ENCODE measurements around the gene VIL1.

Gene VIL1

GRCh38 chr2:218418717-218419458 lies at the start of gene VIL1:
TSS of gene VIL1 (plus strand) at chr2:218419123. CDS start at chr2:218423779, 4,656 bp downstream.
- no peak for DNase-seq

DNA sequence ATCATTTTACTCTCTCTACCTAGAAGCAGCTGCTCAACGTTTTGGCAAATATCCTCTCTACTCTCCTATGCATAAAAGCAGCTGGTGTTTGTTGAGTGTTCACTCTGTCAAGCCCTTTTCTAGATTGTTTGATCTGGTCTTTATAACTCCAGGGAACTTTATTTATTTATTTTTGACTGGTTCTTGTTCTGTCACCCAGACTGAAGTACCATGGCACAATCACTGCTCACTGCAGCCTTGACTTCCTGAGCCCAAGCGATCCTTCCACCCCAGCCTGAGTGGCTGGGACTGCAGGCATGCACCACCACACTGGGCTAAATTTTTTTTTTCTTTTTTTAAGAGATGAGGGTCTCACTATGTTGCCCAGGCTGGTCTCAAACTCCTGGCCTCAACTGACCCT lies 49.6 kb upstream of the VIL1 start:
- no peak for DNase-seq

DNA sequence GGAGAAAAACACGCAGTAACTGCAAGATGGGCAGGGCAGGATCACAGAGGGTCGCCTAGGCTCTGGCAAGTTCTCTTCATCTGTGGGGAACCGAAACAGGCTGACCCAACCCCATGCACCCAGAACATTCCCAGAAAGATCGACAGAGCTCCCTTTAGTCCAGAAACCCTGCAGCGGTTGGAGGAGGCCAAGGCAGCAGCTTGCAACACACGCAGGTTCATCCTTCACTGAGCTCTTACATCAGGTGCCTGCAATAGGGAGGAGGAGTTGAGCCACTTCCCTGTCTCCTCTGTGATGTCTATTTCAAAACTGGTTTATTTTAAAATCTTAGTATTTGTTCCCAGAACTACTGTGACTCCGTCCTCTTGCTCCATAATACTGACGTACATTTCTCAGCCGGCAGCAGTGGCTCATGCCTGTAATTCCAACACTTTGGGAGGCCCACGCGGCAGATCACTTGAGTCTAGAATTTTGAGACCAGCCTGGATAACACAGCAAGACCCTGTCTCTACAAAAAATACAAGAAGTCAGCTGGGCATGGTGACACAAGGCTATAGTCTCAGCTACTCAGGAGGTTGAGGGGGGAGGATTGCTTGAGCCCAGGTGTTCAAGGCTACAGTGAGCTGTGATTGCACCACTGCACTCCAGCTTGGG lies 48.4 kb upstream of the VIL1 start:
- DNase-seq = no peak

- no peak for DNase-seq
These were observed 47.0 kb upstream of the VIL1 start for GRCh38 chr2:218371983-218372350.

DNA sequence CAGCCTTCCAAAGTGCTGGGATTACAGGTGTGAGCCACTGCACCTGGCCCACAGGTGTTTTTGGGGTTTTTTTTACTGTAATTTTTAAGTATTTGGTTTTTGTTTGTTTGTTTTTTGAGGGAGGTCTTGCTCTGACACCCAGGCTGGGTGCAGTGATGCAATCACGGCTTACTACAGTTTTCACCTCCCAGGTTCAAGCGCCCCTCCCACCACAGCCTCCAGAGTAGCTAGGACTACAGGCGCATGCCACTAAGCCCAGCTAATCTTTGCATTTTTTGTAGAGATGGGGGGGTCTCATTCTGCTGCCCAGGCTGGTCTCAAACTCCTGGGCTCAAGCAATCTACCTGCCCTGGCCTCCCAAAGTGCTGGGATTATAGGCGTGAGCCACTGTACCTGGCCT lies 44.1 kb upstream of the VIL1 start:
- no peak for DNase-seq

GRCh38 chr2:218375212-218375611 lies 43.7 kb upstream of the VIL1 start:
- DNase-seq = no peak

DNA sequence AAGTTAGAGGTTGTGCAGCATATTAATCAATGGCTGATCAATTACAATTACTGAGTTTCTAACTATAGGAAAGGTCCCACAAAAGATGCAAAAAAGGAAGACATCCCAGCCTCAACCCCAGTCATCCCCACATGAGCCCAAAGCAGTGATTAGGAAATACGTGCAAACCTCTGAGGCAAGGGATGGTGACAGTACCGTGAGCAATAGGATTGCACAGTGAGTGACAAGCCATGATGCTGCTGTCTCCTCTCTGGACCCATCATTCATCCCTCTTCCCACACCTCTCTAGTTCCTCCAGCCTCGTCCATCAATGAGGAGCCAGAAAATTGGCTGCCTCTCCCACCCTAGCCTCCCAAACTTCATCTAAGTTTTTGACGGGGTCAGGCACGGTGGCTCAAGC lies 40.9 kb upstream of the VIL1 start:
- DNase-seq = no peak

GRCh38 chr2:218381916-218382366 lies 37.0 kb upstream of the VIL1 start, which contains the start of gene SLC11A1:
TSS of gene SLC11A1 (plus strand) at chr2:218382273. CDS start at chr2:218382369, 96 bp downstream.
- no peak for DNase-seq

- no peak for DNase-seq
These were observed 36.1 kb upstream of the VIL1 start for GRCh38 chr2:218382785-218383184.

- no peak for DNase-seq
These were observed 34.9 kb upstream of the VIL1 start for GRCh38 chr2:218383892-218384519.

GRCh38 chr2:218384975-218385374 lies 33.9 kb upstream of the VIL1 start:
- no peak for DNase-seq

- no peak for DNase-seq
These were observed 32.2 kb upstream of the VIL1 start for GRCh38 chr2:218386505-218387368.

GRCh38 chr2:218387369-218388194 lies 31.3 kb upstream of the VIL1 start:
- DNase-seq = no peak

DNA sequence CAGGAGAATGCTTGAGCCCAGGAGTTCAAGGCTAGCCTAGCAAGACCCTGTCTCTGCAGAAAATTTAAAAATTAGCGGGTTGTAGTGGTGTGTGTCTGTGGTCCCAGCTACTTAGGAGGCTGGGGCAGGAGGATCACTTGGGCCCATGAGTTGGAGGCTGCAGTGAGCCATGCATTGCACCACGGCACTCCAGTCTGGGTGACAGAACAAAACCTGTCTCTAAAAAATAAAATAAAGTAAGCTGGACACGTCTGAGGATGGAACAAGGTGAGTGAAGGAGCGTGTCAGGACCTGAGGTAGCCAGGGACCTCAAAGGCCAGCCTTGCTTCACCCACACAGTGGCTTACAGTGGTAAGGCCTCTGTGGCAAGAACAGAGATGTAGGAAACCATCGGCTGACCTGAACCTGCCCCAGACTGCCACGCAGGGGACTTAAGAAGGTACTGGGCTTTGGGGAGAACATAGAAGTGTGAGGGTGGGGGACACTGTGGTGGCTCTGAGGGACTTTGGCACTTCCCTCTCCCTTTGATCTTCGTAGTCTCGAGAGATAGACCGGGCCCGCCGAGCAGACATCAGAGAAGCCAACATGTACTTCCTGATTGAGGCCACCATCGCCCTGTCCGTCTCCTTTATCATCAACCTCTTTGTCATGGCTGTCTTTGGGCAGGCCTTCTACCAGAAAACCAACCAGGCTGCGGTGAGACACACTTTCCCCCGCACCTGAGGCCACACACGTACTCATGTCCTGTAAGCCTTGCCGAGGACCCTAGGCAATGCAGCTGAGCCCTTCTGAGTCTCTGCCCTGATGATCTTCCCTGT lies 29.4 kb upstream of the VIL1 start:
- no peak for DNase-seq

GRCh38 chr2:218391202-218391601 lies 27.7 kb upstream of the VIL1 start:
- no peak for DNase-seq

DNA sequence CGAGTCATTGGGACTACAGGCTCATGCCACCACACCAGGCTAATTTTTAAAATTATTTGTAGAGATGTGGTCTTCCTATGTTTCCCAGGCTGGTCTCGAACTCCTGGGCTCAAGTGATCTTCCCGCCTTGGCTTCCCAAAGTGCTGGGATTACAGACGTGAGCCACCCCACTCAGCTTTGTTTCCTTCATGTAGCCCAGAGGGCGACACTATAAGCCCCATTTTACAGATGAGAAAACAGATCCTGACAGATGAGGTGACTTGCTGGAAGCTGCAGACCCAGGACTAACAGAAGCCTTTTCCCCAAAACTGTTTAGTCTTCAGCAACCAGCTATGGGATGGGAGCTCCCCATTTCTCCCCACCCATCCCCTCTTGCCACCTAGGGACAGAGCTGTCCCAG lies 26.5 kb upstream of the VIL1 start:
- DNase-seq = no peak

DNA sequence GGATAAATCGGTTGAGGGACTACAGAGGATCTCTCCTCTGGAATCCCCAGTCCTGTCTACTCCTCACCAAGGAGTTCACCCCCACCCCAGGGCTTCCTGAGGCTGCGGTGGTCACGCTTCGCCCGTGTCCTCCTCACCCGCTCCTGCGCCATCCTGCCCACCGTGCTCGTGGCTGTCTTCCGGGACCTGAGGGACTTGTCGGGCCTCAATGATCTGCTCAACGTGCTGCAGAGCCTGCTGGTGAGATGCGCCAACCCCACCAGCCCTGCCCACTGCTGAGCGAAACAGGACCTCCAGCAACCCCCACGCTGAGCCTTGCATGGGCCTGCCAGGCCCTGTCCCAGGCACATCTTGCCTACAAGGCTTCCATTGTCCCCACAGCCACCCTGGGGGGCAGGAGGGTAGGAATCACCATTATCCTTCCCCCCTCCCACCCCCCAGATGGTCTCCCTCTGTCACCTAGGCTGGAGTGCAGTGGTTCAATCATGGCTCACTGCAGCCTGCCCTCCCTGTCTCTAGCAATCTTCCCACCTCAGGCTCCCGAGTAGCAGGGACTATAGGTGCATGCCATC lies 25.9 kb upstream of the VIL1 start:
- DNase-seq = no peak

DNA sequence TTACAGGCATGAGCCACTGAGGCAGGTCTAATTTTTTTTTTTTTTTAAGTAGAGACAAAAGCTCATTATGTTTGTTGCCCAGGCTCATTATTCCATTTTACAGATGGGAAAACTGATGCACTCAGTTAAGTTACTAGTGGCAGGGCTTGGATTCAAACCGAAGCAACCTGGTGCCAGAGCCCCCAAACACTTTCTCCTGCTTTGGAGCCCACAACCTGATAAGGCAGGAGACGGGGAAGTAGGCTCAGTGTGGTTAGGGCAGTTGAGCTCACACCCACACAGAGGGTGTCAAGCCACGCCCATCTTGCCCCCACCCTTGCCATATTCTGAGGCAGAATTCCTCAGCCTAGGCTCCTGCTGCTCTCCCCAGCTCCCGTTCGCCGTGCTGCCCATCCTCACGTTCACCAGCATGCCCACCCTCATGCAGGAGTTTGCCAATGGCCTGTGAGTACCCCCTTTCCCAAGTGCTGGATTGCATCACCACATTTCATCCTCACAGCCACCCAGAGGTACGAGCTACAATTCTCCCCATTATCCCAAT lies 25.1 kb upstream of the VIL1 start:
- DNase-seq = no peak

DNA sequence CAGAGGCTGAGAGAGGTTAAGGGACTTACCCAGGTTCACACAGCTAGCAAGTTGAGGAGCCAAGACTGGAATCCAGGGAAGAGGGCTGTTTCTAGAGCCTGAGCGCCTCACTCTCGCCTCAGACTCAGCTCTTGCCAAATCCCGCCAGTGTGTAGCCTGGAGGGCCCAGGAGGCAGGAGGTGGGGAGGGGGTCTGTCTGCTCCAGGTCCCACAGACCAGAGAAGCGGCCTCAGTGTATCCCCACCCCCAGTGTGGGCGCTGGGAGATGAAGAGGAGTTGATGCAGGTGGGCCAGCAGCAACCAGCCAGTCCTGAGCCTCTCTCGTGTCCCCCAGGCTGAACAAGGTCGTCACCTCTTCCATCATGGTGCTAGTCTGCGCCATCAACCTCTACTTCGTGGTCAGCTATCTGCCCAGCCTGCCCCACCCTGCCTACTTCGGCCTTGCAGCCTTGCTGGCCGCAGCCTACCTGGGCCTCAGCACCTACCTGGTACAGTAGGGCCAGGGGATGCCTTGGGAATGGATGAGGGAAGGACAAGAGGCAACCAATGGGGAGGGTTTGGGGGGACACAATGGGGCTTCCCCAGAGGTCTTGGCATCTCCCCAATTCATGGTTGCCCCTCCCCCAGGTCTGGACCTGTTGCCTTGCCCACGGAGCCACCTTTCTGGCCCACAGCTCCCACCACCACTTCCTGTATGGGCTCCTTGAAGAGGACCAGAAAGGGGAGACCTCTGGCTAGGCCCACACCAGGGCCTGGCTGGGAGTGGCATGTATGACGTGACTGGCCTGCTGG lies 24.4 kb upstream of the VIL1 start:
- no peak for DNase-seq

GRCh38 chr2:218395090-218395444 lies 23.9 kb upstream of the VIL1 start:
- DNase-seq = no peak
